H1 (cell line): ENCODE data around the gene TACR2. TPM values are rescaled to one million over a fixed set of nuclear protein-coding genes. Genes with fewer than 3 reads are reported as not detected.

Experiments used
- CTCF ChIP-seq, 3 experiments: IDR thresholded peaks; 1 replicate in 2 of 3; 2 replicates in 1 of 3; pipeline versions ENCODE4 v1.5.1 to v1.6.1; 2011; ENCODE audit warnings: low read length in 3 of 3, mild to moderate bottlenecking in 3 of 3, inconsistent platforms in 2 of 3, low read depth in 1 of 3, moderate library complexity in 1 of 3; ENCODE audit not compliant: insufficient read depth in 1 of 3; ENCODE audit errors: control extremely low read depth in 1 of 3
- EZH2 ChIP-seq: fragments of 200-600 bp; sonication (generic); IDR thresholded peaks from 2 replicates; pipeline ENCODE4 v1.7.1; 2012; ENCODE audit warnings: low read depth, mild to moderate bottlenecking, moderate library complexity, low read length, inconsistent platforms; ENCODE audit not compliant: severe bottlenecking
- NANOG ChIP-seq: IDR thresholded peaks from 2 replicates; pipeline ENCODE4 v1.6.1; 2011; ENCODE audit warnings: low read length, low read depth, mild to moderate bottlenecking, inconsistent platforms; ENCODE audit not compliant: insufficient read depth, poor library complexity, severe bottlenecking
- polyA plus RNA-seq, 7 experiments: library from polyadenylated mRNA; depleted of rRNA in 3 of 7; stranded (reverse) in 5 of 7; unstranded in 2 of 7; fragments of >200 nt in 5 of 7; fragments of 200-250 nt in 2 of 7; gene quantifications; 1 replicate in 5 of 7; 2 replicates in 1 of 7; 4 replicates in 1 of 7; pipeline versions ENCODE4 v1.2.1 to v1.2.3, GENCODE V29; 2011 to 2013; ENCODE audit warnings: missing spikeins in 2 of 7, mixed read lengths in 2 of 7
- total RNA-seq: library from RNA; stranded (reverse); fragmentation: NEBNext Ultra II Directional; extraction: Animal tissue kit (Norgen Biotek cat#: 25700); gene quantifications from 2 replicates; pipeline ENCODE4 v1.2.1, GENCODE V29; 2021
- TF ChIP-seq, protein P1 (sequence below): IDR thresholded peaks from 2 replicates; pipeline ENCODE4 v1.6.1; 2012; ENCODE audit warnings: inconsistent platforms

TACR2 gene
- total and polyA plus RNA-seq, 2 of the 8 experiments (the other 6 are each of a cell fraction or from before 2014, with no cell fraction given): 0.06 TPM; not detected in 1

- TF ChIP-seq, protein P1, sequence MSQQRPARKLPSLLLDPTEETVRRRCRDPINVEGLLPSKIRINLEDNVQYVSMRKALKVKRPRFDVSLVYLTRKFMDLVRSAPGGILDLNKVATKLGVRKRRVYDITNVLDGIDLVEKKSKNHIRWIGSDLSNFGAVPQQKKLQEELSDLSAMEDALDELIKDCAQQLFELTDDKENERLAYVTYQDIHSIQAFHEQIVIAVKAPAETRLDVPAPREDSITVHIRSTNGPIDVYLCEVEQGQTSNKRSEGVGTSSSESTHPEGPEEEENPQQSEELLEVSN: no peak
- TF ChIP-seq CTCF (IDR thresholded peaks at IDR 0.05; ENCODE audit: control extremely low read depth in 1 of 3, insufficient read depth in 1 of 3, low read depth in 1 of 3, low read length in 3 of 3) (no peak), NANOG (no peak), EZH2 (no peak)
Measured at GRCh38 chr10:69414036-69415018, 2.4 kb downstream of the TACR2 start (continued).
